Memory B cell (primary cell): Measurements from ENCODE around the gene FBXO24.
A peak's percentile ranks its signal among the peaks of the same experiment; 100 is the strongest.

Source experiments
- ATAC-seq: fragments of 150-1000 bp; cut with Tn5 transposase; 2 replicates; pipeline ENCODE4 v1.10.0; 2021; ENCODE audit warnings: low read depth, mild to moderate bottlenecking, moderate library complexity
- DNase-seq, 2 donors: peaks; one replicate each; pipeline ENCODE4 v3.0.0; 2022; ENCODE audit warnings: low spot score in 2 of 2
- H3K27ac Mint-ChIP-seq: one replicate; pipeline ENCODE4 v1.8.0; 2022; ENCODE audit warnings: mild to moderate bottlenecking, moderate library complexity, mixed read lengths
- H3K27me3 Mint-ChIP-seq: one replicate; pipeline ENCODE4 v1.8.0; 2022; ENCODE audit warnings: mixed read lengths
- H3K36me3 Mint-ChIP-seq: one replicate; pipeline ENCODE4 v1.8.0; 2022; ENCODE audit warnings: mild to moderate bottlenecking, mixed read lengths
- H3K4me1 Mint-ChIP-seq: one replicate; pipeline ENCODE4 v1.8.0; 2022; ENCODE audit warnings: mixed read lengths
- H3K4me3 Mint-ChIP-seq: one replicate; pipeline ENCODE4 v1.8.0; 2022; ENCODE audit warnings: mild to moderate bottlenecking, moderate library complexity, mixed read lengths
- H3K9me3 Mint-ChIP-seq: one replicate; pipeline ENCODE4 v1.8.0; 2022; ENCODE audit warnings: mixed read lengths

FBXO24 gene

DNA sequence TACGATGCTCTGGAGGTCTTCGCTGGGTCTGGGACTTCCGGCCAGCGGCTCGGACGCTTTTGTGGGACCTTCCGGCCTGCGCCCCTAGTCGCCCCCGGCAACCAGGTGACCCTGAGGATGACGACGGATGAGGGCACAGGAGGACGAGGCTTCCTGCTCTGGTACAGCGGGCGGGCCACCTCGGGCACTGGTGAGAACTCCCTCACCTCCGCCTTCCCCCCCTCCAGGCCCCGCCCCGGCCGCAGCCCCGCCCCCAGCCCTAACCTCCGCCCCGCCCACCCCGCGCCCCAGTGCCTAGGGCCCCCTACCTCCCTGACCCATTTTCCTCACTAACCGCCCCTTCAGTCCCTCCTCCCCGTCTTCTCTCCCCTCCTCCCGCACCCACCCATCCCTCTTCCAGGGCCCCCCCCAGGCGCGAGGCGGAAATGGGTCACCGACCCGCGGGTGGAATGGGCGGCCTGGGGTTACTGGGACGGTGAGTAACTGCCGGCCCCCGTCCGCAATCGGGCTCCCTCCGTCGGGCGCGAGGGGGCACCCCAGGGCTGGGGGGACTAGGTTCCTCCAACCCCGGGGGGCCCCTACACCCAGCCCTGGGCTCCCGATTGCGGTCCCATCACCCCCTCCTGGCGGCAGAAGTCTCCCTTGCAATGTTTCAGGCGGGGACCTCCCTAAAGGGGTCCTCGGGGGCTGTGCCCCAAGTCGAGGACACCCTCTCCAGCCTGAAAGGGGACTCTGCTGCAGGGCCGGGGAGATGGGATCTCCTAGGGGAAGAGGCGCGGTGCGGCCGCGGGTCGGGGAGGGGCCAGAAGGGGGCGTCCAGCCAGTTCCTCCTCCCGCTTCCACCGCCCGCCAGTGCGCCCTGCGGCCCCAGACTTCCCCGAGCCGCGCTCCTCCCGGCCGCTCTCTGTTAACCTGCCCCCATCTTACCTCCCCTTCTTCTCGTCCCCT lies 18.2 kb downstream of the FBXO24 start:
- ATAC-seq, result peak; percentile 74
- Mint-ChIP-seq H3K36me3 (no peaks in the 10 kb centered on the region), H3K4me3 (peak overlapping the region; percentile 87), H3K9me3 (no peaks in the 10 kb centered on the region), H3K27ac (peak overlapping the region; percentile 62), H3K27me3 (no peaks in the 10 kb centered on the region), H3K4me1 (peaks cover 17% of the 10 kb centered on the region)
- peak; percentile 65 to 73 for DNase-seq

DNA sequence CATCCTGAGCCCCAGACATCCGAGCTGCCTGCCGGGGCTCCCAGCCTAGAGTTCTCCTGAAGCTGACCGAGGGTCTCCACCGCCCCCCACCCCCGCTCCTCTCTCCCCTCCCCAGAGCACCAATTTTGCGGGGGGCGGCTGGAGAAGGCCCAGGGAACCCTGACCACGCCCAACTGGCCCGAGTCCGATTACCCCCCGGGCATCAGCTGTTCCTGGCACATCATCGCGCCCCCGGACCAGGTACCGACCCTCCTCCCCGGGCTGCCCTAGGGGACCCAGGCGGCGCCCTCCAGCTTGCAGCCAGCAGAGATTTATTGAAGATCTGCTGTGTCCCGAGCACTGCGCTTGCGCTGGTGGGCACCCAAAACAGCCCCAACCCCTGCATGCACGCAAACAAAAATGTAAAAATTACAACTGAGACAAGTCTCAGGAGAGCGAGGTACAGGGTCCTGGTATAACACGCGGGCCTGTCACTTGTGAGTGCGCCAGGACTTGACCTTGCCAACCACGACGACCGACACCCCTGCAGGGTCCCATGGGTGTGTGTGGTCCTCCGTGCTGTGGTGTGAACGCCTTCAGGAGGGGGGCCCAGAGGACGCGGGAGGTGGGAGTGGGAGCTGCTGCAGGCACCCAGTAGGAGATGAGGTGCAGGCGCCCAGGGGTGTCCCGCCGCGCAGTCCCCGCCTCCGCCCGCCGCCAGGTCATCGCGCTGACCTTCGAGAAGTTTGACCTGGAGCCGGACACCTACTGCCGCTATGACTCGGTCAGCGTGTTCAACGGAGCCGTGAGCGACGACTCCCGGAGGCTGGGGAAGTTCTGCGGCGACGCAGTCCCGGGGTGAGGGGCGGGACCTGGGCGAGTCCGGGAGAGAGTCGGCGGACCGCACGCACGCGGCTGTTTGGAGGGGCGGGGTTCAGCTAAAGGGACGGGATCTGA lies 19.1 kb downstream of the FBXO24 start:
- Mint-ChIP-seq H3K4me1 (peaks cover 17% of the 10 kb centered on the region), H3K4me3 (peak overlapping the region; percentile 87), H3K27ac (peak overlapping the region; percentile 62), H3K9me3 (no peaks in the 10 kb centered on the region), H3K36me3 (no peaks in the 10 kb centered on the region), H3K27me3 (no peaks in the 10 kb centered on the region)
- peak in 1 of 2 donors; percentile 37 for DNase-seq
- ATAC-seq, result peak; percentile 27

DNA sequence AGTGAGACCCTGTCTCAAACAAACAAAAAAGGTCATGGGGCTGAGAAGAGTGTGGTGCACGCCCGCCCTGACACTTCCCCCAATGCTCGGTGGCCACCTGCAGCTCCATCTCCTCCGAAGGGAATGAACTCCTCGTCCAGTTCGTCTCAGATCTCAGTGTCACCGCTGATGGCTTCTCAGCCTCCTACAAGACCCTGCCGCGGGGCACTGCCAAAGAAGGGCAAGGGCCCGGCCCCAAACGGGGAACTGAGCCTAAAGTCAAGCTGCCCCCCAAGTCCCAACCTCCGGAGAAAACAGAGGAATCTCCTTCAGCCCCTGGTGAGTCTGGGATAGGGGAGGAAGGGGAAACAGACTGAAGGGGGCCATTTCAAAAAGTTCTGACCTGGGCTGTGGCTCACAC lies 20.2 kb downstream of the FBXO24 start:
- Mint-ChIP-seq H3K4me3 (no peak overlapping the region), H3K27ac (no peak overlapping the region), H3K27me3 (no peaks in the 10 kb centered on the region), H3K36me3 (no peaks in the 10 kb centered on the region), H3K9me3 (no peaks in the 10 kb centered on the region), H3K4me1 (peaks cover 17% of the 10 kb centered on the region)
- no peak for DNase-seq
- no peak for ATAC-seq

DNA sequence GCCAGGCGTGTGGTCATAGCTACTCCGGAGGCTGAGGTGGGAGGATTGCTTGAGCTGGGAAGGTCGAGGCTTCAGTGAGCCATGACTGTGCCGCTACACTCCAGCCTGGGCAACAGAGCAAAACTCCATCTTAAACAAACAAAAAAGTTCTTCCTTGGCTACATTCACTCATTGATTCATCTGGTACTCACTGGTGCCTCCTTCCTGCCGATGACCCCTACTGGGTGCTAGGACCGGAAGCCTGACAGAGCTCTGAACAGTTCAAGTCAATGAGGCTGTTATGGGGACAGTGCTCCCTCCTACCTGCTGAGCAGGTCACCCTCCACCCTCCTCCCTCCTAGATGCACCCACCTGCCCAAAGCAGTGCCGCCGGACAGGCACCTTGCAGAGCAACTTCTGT lies 21.0 kb downstream of the FBXO24 start:
- no peak for DNase-seq
- H3K27ac Mint-ChIP-seq, result no peak overlapping the region
- ATAC-seq, result no peak
- H3K4me3 Mint-ChIP-seq, result no peak overlapping the region
- H3K27me3 Mint-ChIP-seq, result no peaks in the 10 kb centered on the region
- H3K4me1 Mint-ChIP-seq, result peaks cover 17% of the 10 kb centered on the region
- H3K9me3 Mint-ChIP-seq, result no peaks in the 10 kb centered on the region
- H3K36me3 Mint-ChIP-seq, result no peaks in the 10 kb centered on the region

DNA sequence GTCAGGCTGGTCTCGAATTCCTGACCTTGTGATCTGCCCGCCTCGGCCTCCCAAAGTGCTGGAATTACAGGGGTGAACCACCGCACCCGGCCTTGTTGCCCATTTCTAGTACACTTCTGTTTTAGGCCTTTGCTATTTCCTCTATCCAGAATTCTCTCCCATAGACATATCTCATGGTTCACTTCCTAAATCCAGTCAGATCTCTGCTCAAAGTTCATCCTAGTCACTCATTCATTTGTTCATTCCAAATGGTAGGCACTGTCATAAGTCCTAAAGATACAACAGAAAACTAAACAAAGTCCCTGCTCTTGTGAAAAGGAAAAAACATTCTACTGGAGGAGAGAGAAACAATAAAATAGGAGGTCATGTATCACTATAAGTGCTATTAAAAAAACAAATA lies 23.8 kb downstream of the FBXO24 start:
- Mint-ChIP-seq H3K9me3 (no peaks in the 10 kb centered on the region), H3K27me3 (no peaks in the 10 kb centered on the region), H3K4me1 (peaks cover 12% of the 10 kb centered on the region), H3K4me3 (peak overlapping the region; percentile 0), H3K36me3 (no peaks in the 10 kb centered on the region), H3K27ac (no peak overlapping the region)
- ATAC-seq (no peak), DNase-seq (no peak)

DNA sequence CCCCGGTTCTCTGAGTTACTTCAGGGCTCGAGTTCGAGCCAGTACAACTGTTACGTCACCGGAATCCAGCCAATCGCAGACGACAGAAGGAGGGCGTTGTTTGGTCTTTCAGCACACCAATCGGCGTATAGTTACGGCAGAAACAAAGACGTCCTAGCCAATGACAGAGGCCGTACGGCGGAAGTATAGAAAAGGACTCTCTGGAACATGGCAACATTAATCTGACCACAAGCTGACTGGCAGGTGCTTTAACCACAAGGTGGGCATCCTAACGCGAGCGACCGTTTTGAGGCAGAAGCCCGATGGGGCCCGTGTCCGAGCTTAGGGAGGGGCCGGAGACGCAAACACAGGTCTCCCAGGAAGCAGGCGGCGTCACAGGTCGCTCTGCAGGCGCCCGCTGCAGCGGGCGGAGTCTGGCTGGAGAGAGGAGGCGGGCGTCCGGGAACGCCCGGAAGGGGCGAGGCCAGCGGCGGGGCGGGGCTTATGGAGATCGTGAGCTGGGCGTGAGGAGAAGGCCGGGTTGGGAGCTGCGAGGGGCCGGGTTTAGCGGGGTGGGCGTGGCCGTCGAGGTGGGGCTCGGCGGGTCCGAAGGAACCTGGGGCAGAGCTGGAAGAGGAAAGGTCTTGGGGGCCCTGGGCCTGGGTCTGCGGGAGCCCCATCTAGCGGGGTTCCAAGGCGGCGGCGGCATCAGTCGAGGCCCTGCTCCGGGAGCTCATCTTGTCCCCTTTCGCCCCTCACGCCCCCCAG lies 26.0 kb downstream of the FBXO24 start, which contains the start of gene MOSPD3:
Gene MOSPD3 (plus strand): TSS at position 558 of the 747 bp plus-strand sequence. CDS start 252 bp downstream, outside the sequence.
- Mint-ChIP-seq H3K27me3 (no peaks in the 10 kb centered on the region), H3K27ac (peak within 1 kb of the TSS; percentile 98), H3K4me1 (peaks cover 4% of the 10 kb centered on the region), H3K36me3 (no peaks in the 10 kb centered on the region), H3K9me3 (no peaks in the 10 kb centered on the region), H3K4me3 (peak within 1 kb of the TSS; percentile 97)
- DNase-seq (peak; percentile 98), ATAC-seq (peak; percentile 87)

DNA sequence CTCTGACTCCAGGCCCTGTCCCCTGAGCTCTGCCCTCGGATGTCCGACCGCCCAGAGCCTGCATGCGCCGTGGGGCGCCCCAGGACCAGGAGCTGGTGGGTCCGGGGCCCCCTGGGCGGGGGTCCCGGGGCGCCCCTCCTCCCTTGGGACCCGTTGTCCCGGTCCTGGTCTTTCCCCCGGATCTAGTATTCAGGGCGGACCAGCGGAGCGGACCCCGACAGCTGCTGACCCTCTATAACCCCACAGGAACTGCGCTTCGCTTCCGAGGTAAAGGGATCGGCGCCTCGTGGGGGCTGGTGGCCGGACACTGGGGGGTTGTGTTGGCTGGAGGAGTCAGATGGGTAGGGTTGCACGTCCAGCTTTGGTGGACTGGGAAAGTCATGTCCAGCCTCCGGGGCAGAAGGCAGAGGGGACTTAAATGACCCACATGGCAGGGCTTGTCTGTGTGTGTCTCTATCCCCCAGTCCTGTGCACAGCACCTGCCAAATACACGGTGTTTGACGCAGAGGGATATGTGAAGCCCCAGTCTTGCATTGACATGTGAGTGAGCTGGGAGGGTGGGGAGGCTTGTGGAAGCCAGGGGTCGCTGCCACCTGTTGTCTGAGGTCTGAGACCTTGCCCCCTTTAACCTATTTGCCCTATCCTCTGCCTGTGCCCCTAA lies 26.7 kb downstream of the FBXO24 start:
- Mint-ChIP-seq H3K27ac (peak overlapping the region; percentile 98), H3K4me3 (peak overlapping the region; percentile 97), H3K36me3 (no peaks in the 10 kb centered on the region), H3K4me1 (peaks cover 3% of the 10 kb centered on the region), H3K9me3 (no peaks in the 10 kb centered on the region), H3K27me3 (no peaks in the 10 kb centered on the region)
- ATAC-seq, result no peak
- no peak for DNase-seq

DNA sequence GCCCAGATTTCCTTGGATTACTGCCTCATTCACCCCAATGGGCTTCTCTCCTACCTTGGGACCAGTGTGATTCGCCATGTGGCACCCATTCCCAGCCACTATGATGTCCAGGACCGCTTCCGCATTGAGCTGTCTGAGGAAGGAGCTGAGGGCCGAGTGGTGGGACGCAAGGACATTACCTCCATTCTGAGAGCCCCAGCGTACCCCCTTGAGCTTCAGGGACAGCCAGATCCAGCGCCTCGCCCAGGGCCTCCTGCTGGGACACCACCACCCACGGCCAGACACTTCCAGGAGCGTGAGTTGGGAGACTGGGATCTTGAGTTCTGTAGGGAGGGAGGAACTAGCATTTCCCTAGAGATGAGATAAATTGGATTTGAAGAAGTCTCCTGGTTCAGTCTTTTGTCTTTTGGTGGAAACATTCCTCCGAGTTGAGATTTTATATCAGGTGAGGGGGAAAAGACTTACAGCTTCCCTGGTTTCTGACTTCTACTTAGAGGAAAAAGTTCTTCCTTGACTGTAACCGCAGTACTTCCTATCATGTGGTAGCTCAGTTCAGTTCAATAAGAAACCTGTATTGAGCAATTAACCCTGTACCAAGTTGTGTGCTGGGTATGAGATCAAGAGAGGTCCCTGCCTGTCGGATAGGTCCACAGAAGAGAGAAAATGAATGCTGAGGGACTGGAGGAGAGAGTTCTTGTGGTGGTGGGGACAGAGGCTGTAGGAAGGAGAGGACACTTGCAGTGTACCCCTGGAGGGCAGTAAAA lies 27.5 kb downstream of the FBXO24 start:
- Mint-ChIP-seq H3K27me3 (no peaks in the 10 kb centered on the region), H3K4me3 (peak overlapping the region; percentile 77), H3K36me3 (no peaks in the 10 kb centered on the region), H3K4me1 (peaks cover 3% of the 10 kb centered on the region), H3K9me3 (no peaks in the 10 kb centered on the region), H3K27ac (no peak overlapping the region)
- DNase-seq, result no peak
- no peak for ATAC-seq

DNA sequence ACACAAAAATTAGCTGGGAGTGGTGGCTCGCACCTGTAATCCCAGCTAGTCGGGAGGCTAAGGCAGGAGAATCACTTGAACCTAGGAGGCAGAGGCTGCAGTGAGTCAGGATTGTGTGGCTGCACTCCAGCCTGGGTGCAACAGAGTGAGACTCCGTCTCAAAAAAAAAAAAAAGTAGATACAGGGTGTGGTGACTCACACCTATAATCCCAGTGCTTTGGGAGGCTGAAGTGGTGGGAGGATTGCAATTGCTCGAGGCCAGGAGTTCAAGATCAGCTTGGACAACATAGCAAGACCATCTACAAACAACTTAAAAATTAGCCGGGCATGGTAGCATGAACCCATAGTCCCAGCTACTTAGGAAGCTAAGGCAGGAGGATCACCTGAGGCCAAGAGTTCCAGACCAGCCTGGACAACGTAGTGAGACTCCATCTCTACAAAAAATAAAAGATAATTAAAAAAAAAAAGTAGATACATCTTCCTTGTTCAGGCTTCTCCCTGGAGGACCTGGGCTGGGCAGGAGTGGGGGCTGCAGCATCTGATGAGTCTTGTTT lies 28.3 kb downstream of the FBXO24 start:
- Mint-ChIP-seq H3K27me3 (no peaks in the 10 kb centered on the region), H3K4me3 (no peak overlapping the region), H3K4me1 (peaks cover 3% of the 10 kb centered on the region), H3K36me3 (no peaks in the 10 kb centered on the region), H3K27ac (no peak overlapping the region), H3K9me3 (no peaks in the 10 kb centered on the region)
- DNase-seq (no peak), ATAC-seq (no peak)

DNA sequence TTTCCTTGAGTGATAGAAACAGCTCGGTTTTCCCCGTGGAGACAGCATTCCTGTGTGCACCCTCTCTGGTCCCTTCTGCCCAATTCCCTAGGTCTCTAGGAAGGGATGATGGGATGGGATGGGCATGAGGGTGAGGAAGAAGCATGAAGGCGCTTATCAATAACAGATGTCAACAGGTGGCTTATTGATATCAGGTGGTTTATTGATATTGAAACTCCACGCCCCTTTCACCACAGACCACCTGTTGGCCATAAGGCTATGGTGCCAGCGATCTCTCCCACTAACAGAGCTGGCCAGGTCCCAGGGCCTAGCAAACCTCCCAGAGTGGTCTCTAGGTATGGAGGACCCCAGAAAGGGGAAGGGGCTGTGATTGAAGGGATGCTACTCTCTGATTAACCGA lies 34.1 kb downstream of the FBXO24 start:
- no peaks in the 10 kb centered on the region for H3K27me3 Mint-ChIP-seq
- H3K4me1 Mint-ChIP-seq, result peaks cover under 1% of the 10 kb centered on the region
- no peak overlapping the region for H3K27ac Mint-ChIP-seq
- DNase-seq (no peak), ATAC-seq (no peak)
- H3K4me3 Mint-ChIP-seq, result no peak overlapping the region
- H3K9me3 Mint-ChIP-seq, result no peaks in the 10 kb centered on the region
- H3K36me3 Mint-ChIP-seq, result peaks cover 2% of the 10 kb centered on the region

DNA sequence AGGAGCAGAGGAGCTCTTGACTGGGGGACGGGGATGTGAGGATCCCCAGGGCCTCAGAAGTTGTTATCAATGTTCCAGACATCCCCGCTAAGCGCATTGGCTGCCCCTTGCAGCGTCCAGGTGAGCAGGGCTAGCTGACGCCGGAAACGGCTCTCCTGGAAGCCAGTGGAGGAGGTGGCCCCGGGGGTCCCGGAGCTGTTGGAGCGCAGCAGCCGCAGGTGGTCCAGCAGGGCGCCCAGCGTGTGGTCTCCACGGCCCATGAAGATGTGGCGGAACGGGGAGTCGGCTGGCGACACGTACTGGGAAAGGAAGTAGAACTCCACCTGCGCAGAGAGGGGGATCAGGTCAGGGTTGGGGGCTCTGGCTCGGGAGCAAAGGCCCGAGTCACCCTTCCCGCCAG lies 34.7 kb downstream of the FBXO24 start:
- peaks cover 2% of the 10 kb centered on the region for H3K36me3 Mint-ChIP-seq

DNA sequence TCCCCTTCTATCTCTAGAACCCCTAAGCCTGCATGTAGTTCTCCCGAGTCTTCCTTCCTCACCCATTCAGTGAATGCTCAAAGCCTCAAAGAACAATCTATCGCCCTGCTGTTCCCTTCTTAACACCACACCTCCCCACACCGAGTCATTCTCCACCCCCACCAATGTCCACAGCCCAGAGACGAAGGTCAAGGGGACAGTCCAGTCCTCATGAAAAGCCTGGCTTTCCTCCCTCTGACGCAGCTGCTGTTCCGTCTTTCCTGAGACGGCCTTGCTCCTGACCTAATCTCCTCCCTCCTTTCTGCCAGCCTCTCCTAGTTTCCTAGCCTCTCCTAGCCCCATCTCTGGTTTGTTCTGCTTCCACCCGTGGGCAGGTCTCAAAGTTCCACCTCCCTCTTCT lies 35.4 kb downstream of the FBXO24 start:
- H3K27me3 Mint-ChIP-seq, result no peaks in the 10 kb centered on the region
- ATAC-seq (no peak), DNase-seq (no peak)
- H3K27ac Mint-ChIP-seq, result no peak overlapping the region
- peaks cover 2% of the 10 kb centered on the region for H3K36me3 Mint-ChIP-seq
- no peaks in the 10 kb centered on the region for H3K9me3 Mint-ChIP-seq
- peaks cover 10% of the 10 kb centered on the region for H3K4me1 Mint-ChIP-seq
- no peak overlapping the region for H3K4me3 Mint-ChIP-seq

More for the DNA sequence above, 34.7 kb downstream of the FBXO24 start:
- ATAC-seq (no peak), DNase-seq (no peak)
- Mint-ChIP-seq H3K27ac (no peak overlapping the region), H3K4me3 (no peak overlapping the region), H3K9me3 (no peaks in the 10 kb centered on the region), H3K4me1 (peaks cover 5% of the 10 kb centered on the region), H3K27me3 (no peaks in the 10 kb centered on the region)
